WTC11 (cell line): ENCODE measurements around the gene SLC9A9. TPM values are rescaled to one million over a fixed set of nuclear protein-coding genes. Genes with fewer than 3 reads are reported as not detected.

Source experiments
- ATAC-seq: fragments of 200-7000 bp; cut with Tn5 transposase; 2 replicates; pipeline ENCODE4 v1.10.0; 2021; ENCODE audit warnings: mild to moderate bottlenecking, moderate library complexity
- CTCF ChIA-PET: fragments of 300-600 bp; sonication (Branson Sonifier 250); formaldehyde crosslinking; loops from one replicate; lab custom pipeline; 2021; ENCODE audit warnings: antibody characterized with exemption; lab: Charles Lee
- POLR2A ChIA-PET: fragments of 350-600 bp; sonication (Branson Sonifier 250); formaldehyde crosslinking; loops from one replicate; lab custom pipeline; 2021; ENCODE audit warnings: antibody characterized with exemption; lab: Charles Lee
- DNase-seq: peaks from one replicate; pipeline ENCODE4 v3.0.0; 2021; ENCODE audit warnings: low spot score
- H3K27ac Mint-ChIP-seq: 2 replicates; pipeline ENCODE4 v1.8.0; 2021; ENCODE audit warnings: mixed read lengths
- H3K27me3 Mint-ChIP-seq: 2 replicates; pipeline ENCODE4 v1.8.0; 2021; ENCODE audit warnings: low read depth, mild to moderate bottlenecking, moderate library complexity, mixed read lengths
- H3K36me3 Mint-ChIP-seq: 2 replicates; pipeline ENCODE4 v1.8.0; 2021; ENCODE audit warnings: mixed read lengths
- H3K4me1 Mint-ChIP-seq: 2 replicates; pipeline ENCODE4 v1.8.0; 2022; ENCODE audit warnings: mixed read lengths
- H3K4me3 Mint-ChIP-seq: 2 replicates; pipeline ENCODE4 v1.8.0; 2021; ENCODE audit warnings: mild to moderate bottlenecking, moderate library complexity, mixed read lengths
- H3K9me3 Mint-ChIP-seq: 2 replicates; pipeline ENCODE4 v1.8.0; 2021; ENCODE audit warnings: mixed read lengths
- AFF4 ChIP-seq: sonication (generic); formaldehyde crosslinking; IDR thresholded peaks from 2 replicates; pipeline ENCODE4 v1.8.1; 2023; ENCODE audit warnings: mild to moderate bottlenecking, missing genetic modification reagents, borderline replicate concordance
- ATF1 ChIP-seq: sonication (generic); formaldehyde crosslinking; IDR thresholded peaks from 2 replicates; pipeline ENCODE4 v1.8.1; 2023; ENCODE audit warnings: mild to moderate bottlenecking, moderate library complexity, missing genetic modification reagents
- ATF6 ChIP-seq: sonication (generic); formaldehyde crosslinking; IDR thresholded peaks from 2 replicates; pipeline ENCODE4 v1.8.1; 2023; ENCODE audit warnings: mild to moderate bottlenecking, missing genetic modification reagents
- CBFB ChIP-seq: sonication (generic); formaldehyde crosslinking; IDR thresholded peaks from 2 replicates; pipeline ENCODE4 v1.8.1; 2022; ENCODE audit warnings: mild to moderate bottlenecking, low read depth, missing genetic modification reagents
- CTCF ChIP-seq: fragments of 200-600 bp; IDR thresholded peaks from 2 replicates; pipeline ENCODE4 v1.8.0; 2022; ENCODE audit warnings: antibody characterized with exemption
- EMX1 ChIP-seq: fragments of 250-450 bp; sonication (Bioruptor Pico); IDR thresholded peaks from 2 replicates; pipeline ENCODE4 v1.8.0; 2021; ENCODE audit warnings: mild to moderate bottlenecking
- GABPB1 ChIP-seq: sonication (generic); formaldehyde crosslinking; IDR thresholded peaks from 2 replicates; pipeline ENCODE4 v1.8.1; 2023; ENCODE audit warnings: mild to moderate bottlenecking, missing genetic modification reagents
- KAT7 ChIP-seq: sonication (generic); formaldehyde crosslinking; IDR thresholded peaks from 2 replicates; pipeline ENCODE4 v1.8.1; 2023; ENCODE audit warnings: missing genetic modification reagents, mild to moderate bottlenecking, borderline replicate concordance
- MXD4 ChIP-seq: fragments of 250-450 bp; sonication (Bioruptor Pico); IDR thresholded peaks from 2 replicates; pipeline ENCODE4 v1.8.0; 2021; ENCODE audit warnings: mild to moderate bottlenecking, moderate library complexity, borderline replicate concordance
- NFATC4 ChIP-seq: fragments of 250-450 bp; sonication (Bioruptor Pico); IDR thresholded peaks from 2 replicates; pipeline ENCODE4 v1.9.0; 2021; ENCODE audit warnings: mild to moderate bottlenecking
- RELA ChIP-seq: sonication (generic); formaldehyde crosslinking; IDR thresholded peaks from 2 replicates; pipeline ENCODE4 v1.8.1; 2022; ENCODE audit warnings: missing genetic modification reagents, mild to moderate bottlenecking, borderline replicate concordance
- TEAD4 ChIP-seq: sonication (generic); formaldehyde crosslinking; IDR thresholded peaks from 2 replicates; pipeline ENCODE4 v1.8.0; 2022; ENCODE audit warnings: mild to moderate bottlenecking, missing genetic modification reagents
- USF2 ChIP-seq: sonication (generic); formaldehyde crosslinking; IDR thresholded peaks from 2 replicates; pipeline ENCODE4 v1.8.1; 2023; ENCODE audit warnings: mild to moderate bottlenecking, missing genetic modification reagents, moderate library complexity
- ZNF138 ChIP-seq: sonication (generic); formaldehyde crosslinking; conservative IDR thresholded peaks from 2 replicates; pipeline ENCODE4 v1.8.1; 2022; ENCODE audit warnings: mild to moderate bottlenecking, moderate library complexity, missing genetic modification reagents
- ZNF219 ChIP-seq: sonication (generic); formaldehyde crosslinking; IDR thresholded peaks from 2 replicates; pipeline ENCODE4 v1.8.0; 2023; ENCODE audit warnings: missing genetic modification reagents, mild to moderate bottlenecking, borderline replicate concordance
- ZNF281 ChIP-seq: sonication (generic); formaldehyde crosslinking; IDR thresholded peaks from 2 replicates; pipeline ENCODE4 v1.8.0; 2023; ENCODE audit warnings: mild to moderate bottlenecking, missing genetic modification reagents
- ZNF317 ChIP-seq: sonication (generic); formaldehyde crosslinking; IDR thresholded peaks from 2 replicates; pipeline ENCODE4 v1.8.1; 2023; ENCODE audit warnings: low read depth, mild to moderate bottlenecking, moderate library complexity, missing genetic modification reagents, borderline replicate concordance
- ZNF425 ChIP-seq: fragments of 250-450 bp; sonication (Bioruptor Pico); conservative IDR thresholded peaks from 2 replicates; pipeline ENCODE4 v1.9.0; 2021; ENCODE audit warnings: mild to moderate bottlenecking
- total RNA-seq: library from RNA; stranded (reverse); gene quantifications from 3 replicates; pipeline ENCODE4 v1.2.3, GENCODE V29; 2021
- TF ChIP-seq, protein P1 (sequence below): fragments of 250-450 bp; sonication (Bioruptor Pico); IDR thresholded peaks from 2 replicates; pipeline ENCODE4 v1.8.0; 2021; ENCODE audit warnings: mild to moderate bottlenecking
- TF ChIP-seq, protein P2 (sequence below): sonication (generic); formaldehyde crosslinking; IDR thresholded peaks from 2 replicates; pipeline ENCODE4 v1.8.1; 2023; ENCODE audit warnings: mild to moderate bottlenecking, missing genetic modification reagents, moderate library complexity

SLC9A9 gene
- total RNA-seq, 1 experiment from 2014 or later = 1.2 TPM

DNA sequence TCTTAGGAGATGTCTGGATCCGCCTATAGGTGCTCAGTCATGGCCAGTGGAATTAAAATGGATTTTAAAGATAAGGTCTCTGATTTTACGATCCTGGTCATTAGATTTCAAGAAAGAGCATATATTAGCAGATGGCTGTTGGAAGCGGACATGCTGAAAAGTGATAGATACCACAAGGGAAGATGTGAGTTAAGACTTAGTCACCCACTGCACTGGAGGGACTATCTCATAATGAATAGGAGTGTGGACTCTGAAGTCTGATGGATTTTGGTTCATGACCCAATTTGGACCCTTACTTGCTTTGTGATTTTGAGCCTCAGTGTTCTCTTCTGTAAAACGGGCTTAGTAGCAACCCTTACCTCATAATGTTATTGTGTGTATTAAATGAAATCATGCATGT, 514.0 kb downstream of the SLC9A9 start:
- Mint-ChIP-seq H3K4me3 (no peak overlapping the region), H3K9me3 (peaks cover 4% of the 10 kb centered on the region; the same call in 1 of the 2 replicates), H3K4me1 (peaks cover 27% of the 10 kb centered on the region), H3K36me3 (no peaks in the 10 kb centered on the region), H3K27me3 (no peaks in the 10 kb centered on the region), H3K27ac (no peak overlapping the region)
- POLR2A ChIA-PET = no interaction called here
- no peak for DNase-seq
- CTCF ChIA-PET = no interaction called here
- TF ChIP-seq ZNF219 (CRISPR knock-in tag) (no peak), USF2 (CRISPR knock-in tag) (no peak), KAT7 (CRISPR knock-in tag) (no peak), MXD4 (CRISPR knock-in tag) (no peak), TEAD4 (CRISPR knock-in tag) (no peak), CBFB (no peak)
- no peak for ATAC-seq

DNA sequence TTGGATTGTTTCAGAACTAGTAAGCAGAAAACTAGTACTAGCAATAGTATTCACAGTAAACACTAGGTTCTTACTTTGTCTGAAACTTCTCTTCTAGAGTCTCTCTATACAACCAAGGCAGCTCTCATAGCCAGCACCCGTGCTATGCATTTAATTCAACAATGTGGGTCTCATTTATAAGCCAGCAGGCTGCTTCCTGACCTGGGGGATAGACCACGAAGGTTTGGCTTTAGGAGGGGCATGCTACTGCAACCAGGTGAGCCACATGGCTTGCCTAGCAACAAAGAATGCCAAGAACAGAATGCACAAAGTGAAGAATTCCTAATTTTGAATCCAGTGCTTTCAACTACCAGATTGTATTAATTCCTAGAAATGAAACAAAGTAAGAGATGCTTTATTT, 514.9 kb downstream of the SLC9A9 start:
- Mint-ChIP-seq H3K36me3 (no peaks in the 10 kb centered on the region), H3K9me3 (peaks cover 4% of the 10 kb centered on the region; the same call in 1 of the 2 replicates), H3K27ac (no peak overlapping the region), H3K27me3 (no peaks in the 10 kb centered on the region), H3K4me1 (peaks cover 27% of the 10 kb centered on the region), H3K4me3 (no peak overlapping the region)
- CTCF ChIA-PET = no interaction called here
- TF ChIP-seq AFF4 (no peak), CTCF (no peak), EMX1 (no peak), RELA (CRISPR knock-in tag) (no peak), NFATC4 (CRISPR knock-in tag) (no peak), ATF6 (CRISPR knock-in tag) (no peak), ZNF425 (no peak), ATF1 (CRISPR knock-in tag) (no peak), ZNF317 (no peak), ZNF138 (no peak), ZNF281 (CRISPR knock-in tag) (no peak), GABPB1 (no peak)
- TF ChIP-seq, protein P1, sequence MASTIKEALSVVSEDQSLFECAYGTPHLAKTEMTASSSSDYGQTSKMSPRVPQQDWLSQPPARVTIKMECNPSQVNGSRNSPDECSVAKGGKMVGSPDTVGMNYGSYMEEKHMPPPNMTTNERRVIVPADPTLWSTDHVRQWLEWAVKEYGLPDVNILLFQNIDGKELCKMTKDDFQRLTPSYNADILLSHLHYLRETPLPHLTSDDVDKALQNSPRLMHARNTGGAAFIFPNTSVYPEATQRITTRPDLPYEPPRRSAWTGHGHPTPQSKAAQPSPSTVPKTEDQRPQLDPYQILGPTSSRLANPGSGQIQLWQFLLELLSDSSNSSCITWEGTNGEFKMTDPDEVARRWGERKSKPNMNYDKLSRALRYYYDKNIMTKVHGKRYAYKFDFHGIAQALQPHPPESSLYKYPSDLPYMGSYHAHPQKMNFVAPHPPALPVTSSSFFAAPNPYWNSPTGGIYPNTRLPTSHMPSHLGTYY (CRISPR knock-in tag) = no peak
- TF ChIP-seq, protein P2, sequence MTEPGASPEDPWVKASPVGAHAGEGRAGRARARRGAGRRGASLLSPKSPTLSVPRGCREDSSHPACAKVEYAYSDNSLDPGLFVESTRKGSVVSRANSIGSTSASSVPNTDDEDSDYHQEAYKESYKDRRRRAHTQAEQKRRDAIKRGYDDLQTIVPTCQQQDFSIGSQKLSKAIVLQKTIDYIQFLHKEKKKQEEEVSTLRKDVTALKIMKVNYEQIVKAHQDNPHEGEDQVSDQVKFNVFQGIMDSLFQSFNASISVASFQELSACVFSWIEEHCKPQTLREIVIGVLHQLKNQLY (CRISPR knock-in tag) = no peak
- DNase-seq = no peak
- peak; percentile 52 for ATAC-seq
- POLR2A ChIA-PET = no interaction called here
